Measurements from ENCODE around the gene ANKRD39. TPM values are rescaled to one million over a fixed set of nuclear protein-coding genes. Genes with fewer than 3 reads are reported as not detected.

Gene ANKRD39
- total and polyA plus RNA-seq, 2 of the 4 experiments (the other 2 are of a cell fraction) = 12.5 to 17.0 TPM

- Histone ChIP-seq H3K36me3 (ENCODE audit: control insufficient read depth, insufficient read depth, low read length) (no peaks in the 10 kb centered on the region), H3K14ac (replicated peaks; ENCODE audit: low read depth, low read length) (no peak overlapping the region), H3K9me3 (ENCODE audit: control insufficient read depth, insufficient read depth, low read length) (no peaks in the 10 kb centered on the region), H2AK9ac (replicated peaks; ENCODE audit: low read depth, low read length, poor library complexity) (no peak overlapping the region), H4K8ac (ENCODE audit: low read depth in 2 of 2, low read length in 2 of 2) (no peak overlapping the region), H2AK5ac (ENCODE audit: low read depth, low read length) (no peak overlapping the region), H3K56ac (ENCODE audit: extremely low read depth, insufficient read depth, low read length) (no peak overlapping the region), H3K9me1 (ENCODE audit: insufficient read depth, low read length) (no peaks in the 10 kb centered on the region), H2AFZ (replicated peaks; ENCODE audit: low read length, poor library complexity) (peak overlapping the region; percentile 49), H4K91ac (ENCODE audit: insufficient read depth, low read depth, low read length) (no peak overlapping the region), H3K23ac (ENCODE audit: low read depth, low read length) (no peak overlapping the region), H3K9ac (ENCODE audit: low read depth, low read length) (no peak overlapping the region), H3K4me3 (ENCODE audit: insufficient read depth, low read depth, low read length) (no peak overlapping the region), H3K4ac (ENCODE audit: low read depth, low read length) (no peak overlapping the region), H3K18ac (ENCODE audit: low read depth, low read length) (no peak overlapping the region), H3K4me1 (ENCODE audit: control insufficient read depth, insufficient read depth, low read length) (peaks cover 3% of the 10 kb centered on the region; the same call in 1 of the 2 replicates), H3K79me1 (ENCODE audit: low read depth in 1 of 2, low read length in 2 of 2) (no peaks in the 10 kb centered on the region), H4K20me1 (ENCODE audit: insufficient read depth, low read length) (no peaks in the 10 kb centered on the region), H2BK120ac (ENCODE audit: low read depth, low read length) (no peak overlapping the region), H3K27me3 (ENCODE audit: control insufficient read depth, insufficient read depth, low read length) (no peaks in the 10 kb centered on the region; the same call in 1 of the 2 replicates), H3K27ac (ENCODE audit: insufficient read depth, low read length) (no peak overlapping the region), H2BK5ac (ENCODE audit: low read depth, low read length, poor library complexity, severe bottlenecking) (no peak overlapping the region), H2BK15ac (ENCODE audit: low read depth, low read length) (no peak overlapping the region), H2BK20ac (ENCODE audit: low read depth, low read length) (no peak overlapping the region), H3K4me2 (ENCODE audit: low read depth, low read length) (no peak overlapping the region), H4K5ac (ENCODE audit: low read depth, low read length) (no peak overlapping the region)
- ChIA-PET POLR2A (ENCODE audit: unreplicated experiment) (no interaction called here), CTCF (no interaction called here)
- TF ChIP-seq USF2 (IDR thresholded peaks at IDR 0.05; ENCODE audit: low read depth, low read length) = no peak
- no peak for TF ChIP-seq ELK1 (IDR thresholded peaks at IDR 0.05; ENCODE audit: borderline replicate concordance, low read depth, low read length)
- in situ Hi-C loops (cut with MboI; ENCODE audit: low sequenced_read_pairs) (no loop called here), dilution Hi-C loops (cut with HindIII; ENCODE audit: low sequenced_read_pairs, unreplicated experiment) (no loop called here), intact Hi-C loops (cut with micrococcal nuclease) (no loop called here)
- 80% methylated on average over 3 of the region's 11 CpGs; no CpG with 5 or more reads in 1 of the 2 experiments for WGBS, 2 experiments (ENCODE audit: extremely low coverage in 2 of 2, insufficient read length in 1 of 2)
- peak; percentile 35 for DNase-seq
- peak; percentile 37; the same call in 1 of the 2 replicates for ATAC-seq (ENCODE audit: low read depth)
- BruUV-seq (replicated peaks) = no TSS peak
These were observed 41.0 kb upstream of the ANKRD39 start for GRCh38 chr2:96898641-96899412.

Data from IMR-90 (cell line).